AG08395 (cell line): ENCODE results near the gene ZCCHC4.
"Not testable (repeated sequence)": the region's sequence is repeated elsewhere in the genome, so short reads cannot be mapped to it uniquely, and the experiment has no call there.

Experiments used
- DNase-seq: peaks from one replicate; pipeline ENCODE4 v3.0.0; 2012; ENCODE audit warnings: mixed read lengths, low spot score

Gene ZCCHC4

DNA sequence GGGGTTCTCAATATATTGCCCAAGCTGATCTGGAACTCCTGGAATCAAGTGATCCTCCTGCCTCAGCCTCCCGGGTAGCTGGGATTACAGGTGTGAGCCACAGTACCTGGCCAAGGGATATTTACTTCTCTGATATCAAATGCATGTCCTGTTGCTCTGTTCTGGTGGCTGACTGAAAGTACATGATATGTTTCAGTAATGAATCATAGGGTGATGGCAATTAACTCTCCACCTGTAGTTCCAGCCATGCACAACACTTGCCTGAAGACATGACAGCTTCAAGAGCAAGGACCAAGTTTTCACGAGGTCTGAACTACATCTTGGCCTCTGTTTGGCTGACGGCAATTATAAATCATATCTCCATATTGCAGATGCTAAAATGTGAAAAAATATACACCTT is 9.1 kb downstream of the ZCCHC4 start:
- no peak for DNase-seq

- not testable (repeated sequence) for DNase-seq
Observed at GRCh38 chr4:25328463-25328862, 15.9 kb downstream of the ZCCHC4 start.

- no peak for DNase-seq
Observed at GRCh38 chr4:25330335-25330734, 17.8 kb downstream of the ZCCHC4 start.

- DNase-seq: no peak
Observed at GRCh38 chr4:25330905-25331808, 18.6 kb downstream of the ZCCHC4 start.

- no peak for DNase-seq
Observed at GRCh38 chr4:25343671-25344070, 31.1 kb downstream of the ZCCHC4 start.

GRCh38 chr4:25345744-25346143 is 33.2 kb downstream of the ZCCHC4 start:
- DNase-seq: no peak

DNA sequence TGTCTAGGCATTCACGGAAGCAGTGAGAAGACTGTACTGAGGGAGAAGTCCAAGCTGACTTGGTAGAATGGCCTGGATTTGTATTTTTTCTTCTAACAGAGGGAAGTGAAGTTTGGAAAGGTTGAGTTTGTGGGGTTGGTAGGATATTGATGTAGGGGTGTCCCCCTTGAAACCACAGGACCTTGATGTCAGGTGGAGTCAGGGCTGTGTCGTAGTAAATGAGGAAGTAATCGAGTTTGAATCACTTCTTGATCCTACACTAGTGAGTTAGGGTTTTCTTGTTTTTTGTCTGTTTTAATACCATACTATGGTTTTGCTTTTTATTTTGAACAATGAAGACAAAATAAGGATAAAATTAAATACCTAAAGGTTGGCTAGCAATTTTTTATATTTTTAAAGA is 34.3 kb downstream of the ZCCHC4 start:
- DNase-seq: no peak

GRCh38 chr4:25347473-25347872 is 34.9 kb downstream of the ZCCHC4 start:
- no peak for DNase-seq

DNA sequence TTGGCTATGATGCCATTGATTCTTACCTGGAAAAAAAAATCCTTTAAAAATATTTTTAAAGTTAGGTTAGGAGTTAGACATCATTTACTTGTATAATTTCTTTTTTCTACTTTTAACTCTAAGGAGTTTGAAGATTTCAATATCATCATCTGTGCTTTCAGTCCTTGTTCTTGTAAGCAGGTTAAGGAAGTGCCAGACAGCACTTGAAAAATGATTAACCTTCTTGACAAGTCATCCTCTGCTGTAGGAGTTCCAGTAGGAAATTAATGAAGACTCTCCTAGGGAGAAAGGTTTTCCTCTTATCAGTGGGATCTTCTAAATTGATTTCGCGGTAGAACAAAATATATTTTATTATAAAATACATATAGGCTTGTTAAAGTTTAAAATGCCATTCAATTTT is 35.4 kb downstream of the ZCCHC4 start:
- no peak for DNase-seq

DNA sequence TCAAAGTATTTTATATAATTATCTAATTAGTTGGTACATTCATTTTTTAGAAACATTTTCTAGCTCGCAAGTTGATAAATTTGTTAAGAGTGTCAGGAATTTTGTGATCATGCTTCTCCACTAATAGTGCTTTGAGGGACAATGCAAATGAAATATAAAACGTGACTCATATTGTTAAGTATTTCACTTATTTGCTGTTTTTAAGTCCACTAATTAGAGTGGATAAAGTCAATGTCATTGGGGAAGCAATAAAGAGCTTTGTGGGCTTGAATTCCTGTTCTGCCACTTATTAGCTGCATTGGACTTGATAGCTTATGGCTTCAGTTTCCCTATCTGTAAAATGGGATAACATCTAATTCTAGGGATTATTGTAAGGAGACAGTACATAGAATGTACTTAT is 38.0 kb downstream of the ZCCHC4 start:
- no peak for DNase-seq

DNA sequence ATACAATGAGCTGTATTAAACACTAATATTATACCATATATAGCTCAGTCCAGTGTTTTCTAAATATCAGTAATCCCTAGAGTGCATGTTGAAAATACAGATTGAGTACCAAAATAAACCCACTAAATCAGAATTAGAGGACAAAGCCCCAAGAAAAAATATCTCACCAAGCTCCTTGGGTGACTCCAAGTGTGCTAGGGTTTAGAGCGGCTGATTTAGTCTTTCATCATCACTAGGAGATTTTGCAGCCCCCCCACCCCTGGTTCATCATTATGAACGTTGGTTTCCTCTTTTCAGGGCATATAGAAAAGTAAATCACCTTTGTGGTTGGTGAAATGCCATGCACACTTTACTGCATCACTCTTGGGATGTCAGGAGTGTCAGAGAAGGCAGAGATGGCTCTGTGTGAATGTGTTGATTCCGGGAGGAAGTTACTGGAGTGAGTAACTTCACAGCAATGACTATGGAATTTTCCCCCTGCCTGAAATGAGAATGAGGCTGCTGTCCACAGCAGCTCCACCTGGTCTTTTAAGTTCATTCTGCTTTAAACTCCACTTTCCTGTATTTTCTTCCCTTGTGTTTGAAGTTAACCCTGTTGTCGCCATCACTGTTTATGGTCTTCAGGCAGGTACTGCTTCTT is 39.3 kb downstream of the ZCCHC4 start:
- peak; percentile 77 for DNase-seq

GRCh38 chr4:25356068-25356467 is 43.5 kb downstream of the ZCCHC4 start:
- no peak for DNase-seq

DNA sequence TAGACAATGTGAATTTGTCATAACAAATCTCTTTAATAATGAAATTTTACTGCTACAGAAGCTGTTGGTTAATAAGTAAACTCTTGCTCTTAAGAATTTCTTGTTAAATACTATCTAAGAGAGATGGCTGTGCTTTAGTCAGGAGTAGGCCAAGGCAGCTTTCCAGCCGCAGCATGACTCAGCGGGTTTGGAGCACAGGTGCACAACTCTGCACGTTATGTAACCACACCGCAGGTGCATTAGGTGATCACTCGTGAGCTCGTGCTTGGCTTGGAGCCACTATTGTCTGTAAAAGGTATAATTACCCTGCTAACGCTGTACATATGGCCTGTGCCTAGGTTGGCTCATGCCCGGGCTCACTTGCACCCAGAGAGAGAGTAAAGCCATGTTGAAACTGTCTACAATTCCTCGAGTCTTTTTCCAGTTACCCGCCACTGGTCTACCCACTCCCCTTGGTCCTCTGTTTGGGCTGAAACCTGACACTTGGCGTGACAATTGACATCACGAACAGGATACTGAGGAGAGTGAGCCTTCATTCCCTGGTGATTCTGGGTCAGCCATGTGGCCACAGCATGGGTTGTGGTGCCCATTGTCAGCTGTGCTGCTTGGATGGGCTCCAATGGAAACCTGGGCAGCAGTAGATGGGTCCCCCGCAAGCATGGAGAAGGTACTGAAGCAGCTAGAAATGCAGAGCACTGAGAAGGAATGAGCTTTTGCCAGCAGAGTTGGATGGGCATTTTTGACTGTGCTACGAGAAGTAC is 46.1 kb downstream of the ZCCHC4 start:
- DNase-seq: no peak

- no peak for DNase-seq
Observed at GRCh38 chr4:25361253-25361652, 48.7 kb downstream of the ZCCHC4 start.

DNA sequence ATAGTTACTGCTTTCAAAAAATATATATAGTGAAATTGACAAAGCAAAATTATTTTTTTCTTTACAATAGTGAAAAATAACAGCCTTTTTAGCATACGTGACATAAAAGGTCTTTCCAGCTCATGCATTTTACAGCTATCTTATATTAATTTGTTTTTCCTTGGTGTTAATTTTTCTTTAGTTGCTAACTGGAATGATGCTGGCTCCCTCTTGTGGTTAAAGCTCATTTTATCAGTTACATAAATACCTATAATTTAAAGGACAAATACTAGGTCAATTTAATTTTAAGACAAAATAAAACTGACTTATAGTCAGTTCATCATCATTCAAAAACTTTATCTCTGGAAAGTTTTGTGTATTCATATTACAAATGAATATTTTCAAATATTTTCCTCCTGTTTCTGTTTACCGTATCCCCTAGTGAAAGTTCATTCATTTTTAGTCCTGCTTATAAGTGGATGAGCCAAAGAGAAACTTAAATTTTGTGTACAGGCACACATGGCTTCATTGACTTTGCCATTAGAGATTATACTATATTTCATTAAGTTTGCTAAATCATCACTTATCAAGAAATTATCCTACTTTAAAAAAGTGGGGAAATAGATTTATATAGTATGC is 54.5 kb downstream of the ZCCHC4 start:
- DNase-seq: peak; percentile 32

DNA sequence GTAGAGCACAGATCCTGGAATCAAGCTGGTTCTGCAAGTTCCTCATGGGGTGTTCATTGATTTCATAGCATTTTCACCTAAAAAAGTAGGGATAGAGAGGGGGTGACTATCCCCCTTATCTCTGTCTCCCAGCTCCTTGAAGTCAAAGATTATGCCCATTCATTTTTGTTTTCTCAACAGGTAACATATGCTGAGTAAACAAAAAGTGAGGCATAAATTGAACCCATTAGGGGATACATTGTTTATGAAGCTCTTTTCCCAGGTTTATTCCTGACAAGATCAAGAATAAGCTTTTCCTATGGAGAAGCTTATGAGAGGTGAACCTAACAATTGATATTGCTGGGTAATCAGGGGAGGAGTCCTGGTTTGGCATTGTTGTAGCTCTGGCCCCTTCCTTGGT is 55.3 kb downstream of the ZCCHC4 start:
- no peak for DNase-seq

DNA sequence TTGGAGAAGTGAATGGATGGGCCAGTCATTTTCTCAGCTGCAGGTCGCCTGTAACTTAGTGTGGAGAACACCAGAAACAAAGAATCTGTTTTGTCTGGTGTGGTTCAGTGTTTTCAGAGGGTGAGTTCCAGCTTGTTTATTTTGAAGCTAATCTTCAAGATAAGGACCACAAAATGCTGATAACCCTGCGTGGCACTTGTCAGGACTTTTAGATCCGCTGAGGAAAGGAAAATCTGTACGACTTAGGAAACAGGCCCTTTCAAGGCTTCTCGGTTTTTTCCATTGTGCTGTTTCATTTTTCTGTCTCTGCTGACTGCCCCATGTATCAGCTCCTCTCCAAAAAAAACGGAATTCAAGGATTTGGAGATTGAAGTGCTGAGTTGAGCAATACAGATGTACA is 55.7 kb downstream of the ZCCHC4 start:
- DNase-seq: no peak

GRCh38 chr4:25370242-25370641 is 57.7 kb downstream of the ZCCHC4 start:
- DNase-seq: no peak

DNA sequence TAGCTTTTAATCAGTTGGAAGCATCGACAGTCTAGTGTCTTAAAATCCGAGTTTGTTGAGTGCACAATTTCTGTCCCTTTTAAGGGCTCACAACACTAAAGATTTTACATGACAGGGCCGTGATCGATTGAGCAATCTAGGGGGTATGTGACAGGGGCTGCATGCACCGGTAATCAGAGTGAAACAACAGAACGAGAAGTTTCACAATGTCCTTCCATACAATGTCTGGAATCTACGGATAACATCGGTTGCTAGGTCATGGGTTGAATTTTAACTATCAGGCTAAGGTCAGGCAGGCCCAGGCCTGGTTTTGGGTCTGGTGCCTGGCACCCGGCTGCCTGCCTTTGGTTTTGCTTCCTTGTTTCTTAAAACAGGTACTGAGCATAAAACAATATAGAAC is 60.0 kb downstream of the ZCCHC4 start:
- not testable (repeated sequence) for DNase-seq

DNA sequence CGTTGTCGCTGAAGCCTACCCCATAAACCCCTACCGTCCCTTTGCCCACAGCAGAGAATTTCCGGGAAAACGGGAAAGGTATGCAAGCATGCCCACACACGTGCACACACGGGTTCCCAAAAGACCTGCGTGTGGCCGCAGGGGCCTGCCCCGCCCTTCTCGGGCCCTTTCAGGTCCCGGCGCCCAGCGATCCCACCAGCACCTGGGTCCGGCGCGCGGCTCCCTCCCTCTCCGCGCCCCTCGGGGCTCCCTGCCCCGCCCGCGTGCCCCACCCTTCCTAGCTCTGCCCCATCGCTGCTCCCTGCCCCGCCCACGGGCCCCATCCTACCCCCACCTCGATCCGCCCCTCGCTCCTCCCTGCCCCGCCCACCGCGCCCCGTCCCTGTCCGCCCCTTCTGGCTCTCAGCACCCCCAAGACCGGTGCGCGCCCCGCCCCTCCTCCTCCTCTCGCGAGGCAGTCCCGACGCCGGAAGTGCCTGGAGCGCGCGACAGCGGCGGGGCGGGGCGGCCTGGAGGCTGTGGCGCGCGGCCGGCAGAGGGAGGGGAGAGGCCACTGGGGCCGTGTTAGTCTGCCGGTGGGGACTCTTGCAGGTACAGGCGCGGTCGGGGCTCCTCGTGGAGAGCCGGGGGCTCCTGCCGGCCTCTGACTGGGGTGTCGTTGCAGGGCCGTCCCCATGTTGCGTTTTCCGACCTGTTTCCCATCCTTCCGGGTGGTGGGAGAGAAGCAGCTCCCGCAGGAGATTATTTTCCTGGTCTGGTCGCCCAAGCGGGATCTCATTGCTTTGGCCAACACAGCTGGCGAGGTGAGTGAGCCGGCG is 64.4 kb downstream of the ZCCHC4 start, which contains the start of gene ANAPC4:
Gene ANAPC4, plus strand, starts transcription at position 510 of the 818 bp plus-strand sequence. Its CDS starts 165 bp downstream, at position 675.
- DNase-seq: peak; percentile 99
